ENCODE data around the gene FADS1. TPM values are rescaled to one million over a fixed set of nuclear protein-coding genes. Genes with fewer than 3 reads are reported as not detected.
A peak's percentile ranks its signal among the peaks of the same experiment; 100 is the strongest.

The FADS1 gene
- total RNA-seq, 1 donor from 2014 or later, result 74.6 TPM

- Mint-ChIP-seq H3K4me3 (ENCODE audit: unreplicated experiment) (no peak overlapping the region), H3K27ac (ENCODE audit: unreplicated experiment) (no peak overlapping the region), H3K27me3 (ENCODE audit: low read depth, unreplicated experiment) (no peaks in the 10 kb centered on the region), H3K36me3 (ENCODE audit: low read depth, unreplicated experiment) (peaks cover 1% of the 10 kb centered on the region), H3K9me3 (ENCODE audit: unreplicated experiment) (no peaks in the 10 kb centered on the region), H3K4me1 (ENCODE audit: low read depth, unreplicated experiment) (peaks cover 2% of the 10 kb centered on the region)
- H3K4me1 ChIP-seq (ENCODE audit: insufficient read depth, low read length), result no peaks in the 10 kb centered on the region
- H3K4me3 ChIP-seq (ENCODE audit: insufficient read depth, low read depth, low read length), result no peak overlapping the region
- no peaks in the 10 kb centered on the region for H3K9me3 ChIP-seq (ENCODE audit: insufficient read depth, low read depth, low read length)
- H3K36me3 ChIP-seq (ENCODE audit: insufficient read depth, low read length), result peaks cover 10% of the 10 kb centered on the region
- peak; percentile 64 for DNase-seq (ENCODE audit: low read depth)
- H3K27ac ChIP-seq (ENCODE audit: low read depth, low read length), result no peak overlapping the region
- TF ChIP-seq, protein P1, sequence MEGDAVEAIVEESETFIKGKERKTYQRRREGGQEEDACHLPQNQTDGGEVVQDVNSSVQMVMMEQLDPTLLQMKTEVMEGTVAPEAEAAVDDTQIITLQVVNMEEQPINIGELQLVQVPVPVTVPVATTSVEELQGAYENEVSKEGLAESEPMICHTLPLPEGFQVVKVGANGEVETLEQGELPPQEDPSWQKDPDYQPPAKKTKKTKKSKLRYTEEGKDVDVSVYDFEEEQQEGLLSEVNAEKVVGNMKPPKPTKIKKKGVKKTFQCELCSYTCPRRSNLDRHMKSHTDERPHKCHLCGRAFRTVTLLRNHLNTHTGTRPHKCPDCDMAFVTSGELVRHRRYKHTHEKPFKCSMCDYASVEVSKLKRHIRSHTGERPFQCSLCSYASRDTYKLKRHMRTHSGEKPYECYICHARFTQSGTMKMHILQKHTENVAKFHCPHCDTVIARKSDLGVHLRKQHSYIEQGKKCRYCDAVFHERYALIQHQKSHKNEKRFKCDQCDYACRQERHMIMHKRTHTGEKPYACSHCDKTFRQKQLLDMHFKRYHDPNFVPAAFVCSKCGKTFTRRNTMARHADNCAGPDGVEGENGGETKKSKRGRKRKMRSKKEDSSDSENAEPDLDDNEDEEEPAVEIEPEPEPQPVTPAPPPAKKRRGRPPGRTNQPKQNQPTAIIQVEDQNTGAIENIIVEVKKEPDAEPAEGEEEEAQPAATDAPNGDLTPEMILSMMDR (IDR thresholded peaks at IDR 0.05; ENCODE audit: insufficient read depth, low read depth, low read length), result peak; percentile 97
- TF ChIP-seq EZH2 (IDR thresholded peaks at IDR 0.05; ENCODE audit: insufficient read depth, low read length), result no peak
- H3K4me2 ChIP-seq (ENCODE audit: low read length), result peak overlapping the region; percentile 33
- H4K20me1 ChIP-seq (ENCODE audit: insufficient read depth, low read length), result peaks cover 4% of the 10 kb centered on the region
- H3K27me3 ChIP-seq (ENCODE audit: insufficient read depth, low read length), result no peaks in the 10 kb centered on the region
- peaks cover 74% of the 10 kb centered on the region for H3K79me2 ChIP-seq (ENCODE audit: insufficient read depth, low read length)
- peak; percentile 13 for FAIRE-seq
- peak overlapping the region; percentile 25 for H3K9ac ChIP-seq (ENCODE audit: low read length)
- H2AFZ ChIP-seq (ENCODE audit: low read depth, low read length), result no peak overlapping the region
These were observed 19.4 kb downstream of the FADS1 start for GRCh38 chr11:61797263-61797944.

DNA sequence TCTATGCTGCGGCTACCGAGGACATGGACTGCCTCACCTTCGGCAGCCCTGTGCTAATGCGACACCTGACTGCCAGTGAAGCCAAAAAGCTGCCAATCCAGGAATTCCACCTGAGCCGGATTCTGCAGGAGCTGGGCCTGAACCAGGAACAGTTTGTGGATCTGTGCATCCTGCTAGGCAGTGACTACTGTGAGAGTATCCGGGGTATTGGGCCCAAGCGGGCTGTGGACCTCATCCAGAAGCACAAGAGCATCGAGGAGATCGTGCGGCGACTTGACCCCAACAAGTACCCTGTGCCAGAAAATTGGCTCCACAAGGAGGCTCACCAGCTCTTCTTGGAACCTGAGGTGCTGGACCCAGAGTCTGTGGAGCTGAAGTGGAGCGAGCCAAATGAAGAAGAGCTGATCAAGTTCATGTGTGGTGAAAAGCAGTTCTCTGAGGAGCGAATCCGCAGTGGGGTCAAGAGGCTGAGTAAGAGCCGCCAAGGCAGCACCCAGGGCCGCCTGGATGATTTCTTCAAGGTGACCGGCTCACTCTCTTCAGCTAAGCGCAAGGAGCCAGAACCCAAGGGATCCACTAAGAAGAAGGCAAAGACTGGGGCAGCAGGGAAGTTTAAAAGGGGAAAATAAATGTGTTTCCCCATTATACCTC, 20.8 kb downstream of the FADS1 start:
- Histone ChIP-seq H3K4me2 (ENCODE audit: low read length) (no peak overlapping the region), H3K27ac (ENCODE audit: low read depth, low read length) (no peak overlapping the region), H3K27me3 (ENCODE audit: insufficient read depth, low read length) (no peaks in the 10 kb centered on the region), H4K20me1 (ENCODE audit: insufficient read depth, low read length) (peaks cover 4% of the 10 kb centered on the region), H3K9me3 (ENCODE audit: insufficient read depth, low read depth, low read length) (no peaks in the 10 kb centered on the region), H3K4me3 (ENCODE audit: insufficient read depth, low read depth, low read length) (no peak overlapping the region), H3K36me3 (ENCODE audit: insufficient read depth, low read length) (peaks cover 10% of the 10 kb centered on the region), H3K9ac (ENCODE audit: low read length) (no peak overlapping the region), H3K4me1 (ENCODE audit: insufficient read depth, low read length) (peaks cover 6% of the 10 kb centered on the region), H2AFZ (ENCODE audit: low read depth, low read length) (no peak overlapping the region), H3K79me2 (ENCODE audit: insufficient read depth, low read length) (peaks cover 88% of the 10 kb centered on the region)
- no peaks in the 10 kb centered on the region for H3K9me3 Mint-ChIP-seq (ENCODE audit: unreplicated experiment)
- H3K36me3 Mint-ChIP-seq (ENCODE audit: low read depth, unreplicated experiment), result peaks cover 1% of the 10 kb centered on the region
- H3K4me3 Mint-ChIP-seq (ENCODE audit: unreplicated experiment), result no peak overlapping the region
- peaks cover 8% of the 10 kb centered on the region for H3K4me1 Mint-ChIP-seq (ENCODE audit: low read depth, unreplicated experiment)
- TF ChIP-seq, protein P1 (IDR thresholded peaks at IDR 0.05; ENCODE audit: insufficient read depth, low read depth, low read length), result no peak
- TF ChIP-seq EZH2 (IDR thresholded peaks at IDR 0.05; ENCODE audit: insufficient read depth, low read length), result no peak
- H3K27ac Mint-ChIP-seq (ENCODE audit: unreplicated experiment), result no peak overlapping the region
- DNase-seq (ENCODE audit: low read depth) (no peak), FAIRE-seq (no peak)
- H3K27me3 Mint-ChIP-seq (ENCODE audit: low read depth, unreplicated experiment), result no peaks in the 10 kb centered on the region

DNA sequence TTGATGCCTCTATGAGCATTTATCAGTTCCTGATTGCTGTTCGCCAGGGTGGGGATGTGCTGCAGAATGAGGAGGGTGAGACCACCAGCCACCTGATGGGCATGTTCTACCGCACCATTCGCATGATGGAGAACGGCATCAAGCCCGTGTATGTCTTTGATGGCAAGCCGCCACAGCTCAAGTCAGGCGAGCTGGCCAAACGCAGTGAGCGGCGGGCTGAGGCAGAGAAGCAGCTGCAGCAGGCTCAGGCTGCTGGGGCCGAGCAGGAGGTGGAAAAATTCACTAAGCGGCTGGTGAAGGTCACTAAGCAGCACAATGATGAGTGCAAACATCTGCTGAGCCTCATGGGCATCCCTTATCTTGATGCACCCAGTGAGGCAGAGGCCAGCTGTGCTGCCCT, 21.3 kb downstream of the FADS1 start:
- Mint-ChIP-seq H3K4me1 (ENCODE audit: low read depth, unreplicated experiment) (peaks cover 8% of the 10 kb centered on the region), H3K36me3 (ENCODE audit: low read depth, unreplicated experiment) (peaks cover 1% of the 10 kb centered on the region), H3K27ac (ENCODE audit: unreplicated experiment) (no peak overlapping the region), H3K4me3 (ENCODE audit: unreplicated experiment) (no peak overlapping the region), H3K27me3 (ENCODE audit: low read depth, unreplicated experiment) (no peaks in the 10 kb centered on the region), H3K9me3 (ENCODE audit: unreplicated experiment) (no peaks in the 10 kb centered on the region)
- TF ChIP-seq EZH2 (IDR thresholded peaks at IDR 0.05; ENCODE audit: insufficient read depth, low read length), result no peak
- TF ChIP-seq, protein P1 (IDR thresholded peaks at IDR 0.05; ENCODE audit: insufficient read depth, low read depth, low read length), result no peak
- Histone ChIP-seq H4K20me1 (ENCODE audit: insufficient read depth, low read length) (peaks cover 4% of the 10 kb centered on the region), H2AFZ (ENCODE audit: low read depth, low read length) (no peak overlapping the region), H3K9ac (ENCODE audit: low read length) (no peak overlapping the region), H3K9me3 (ENCODE audit: insufficient read depth, low read depth, low read length) (no peaks in the 10 kb centered on the region), H3K79me2 (ENCODE audit: insufficient read depth, low read length) (peaks cover 93% of the 10 kb centered on the region), H3K4me1 (ENCODE audit: insufficient read depth, low read length) (peaks cover 6% of the 10 kb centered on the region), H3K27ac (ENCODE audit: low read depth, low read length) (no peak overlapping the region), H3K36me3 (ENCODE audit: insufficient read depth, low read length) (peaks cover 10% of the 10 kb centered on the region), H3K27me3 (ENCODE audit: insufficient read depth, low read length) (no peaks in the 10 kb centered on the region), H3K4me3 (ENCODE audit: insufficient read depth, low read depth, low read length) (no peak overlapping the region), H3K4me2 (ENCODE audit: low read length) (no peak overlapping the region)
- FAIRE-seq (no peak), DNase-seq (ENCODE audit: low read depth) (no peak)

Measured in astrocyte (in vitro differentiated cells and primary cell).